Lower lobe of right lung (tissue), 2 donors: ENCODE data around the gene WBP1. TPM values are rescaled to one million over a fixed set of nuclear protein-coding genes. Genes with fewer than 3 reads are reported as not detected.
A peak's percentile ranks its signal among the peaks of the same experiment; 100 is the strongest.
"Not testable (repeated sequence)": the region's sequence is repeated elsewhere in the genome, so short reads cannot be mapped to it uniquely, and the experiment has no call there.

ENCODE experiments used
- ATAC-seq, 2 donors: fragments of 200-7000 bp; cut with Tn5 transposase; one replicate each; pipeline ENCODE4 v1.9.1; 2020 to 2022; ENCODE audit warnings: mild to moderate bottlenecking in 2 of 2, moderate library complexity in 2 of 2
- DNase-seq: peaks from one replicate; pipeline ENCODE4 v3.0.0-alpha.2; 2020
- H3K27ac ChIP-seq: fragments of 200-600 bp; one replicate; pipeline ENCODE4 v1.8.0; 2022
- H3K27me3 ChIP-seq: fragments of 200-600 bp; one replicate; pipeline ENCODE4 v1.8.0; 2022; ENCODE audit warnings: low read depth
- H3K36me3 ChIP-seq: fragments of 200-600 bp; one replicate; pipeline ENCODE4 v1.8.0; 2022; ENCODE audit warnings: mild to moderate bottlenecking
- H3K4me1 ChIP-seq: fragments of 200-600 bp; one replicate; pipeline ENCODE4 v1.8.0; 2022
- H3K4me3 ChIP-seq: fragments of 200-600 bp; one replicate; pipeline ENCODE4 v1.8.0; 2022; ENCODE audit warnings: mild to moderate bottlenecking
- H3K9me3 ChIP-seq: fragments of 200-600 bp; one replicate; pipeline ENCODE4 v1.8.0; 2022
- CTCF ChIP-seq: fragments of 200-600 bp; IDR thresholded peaks from one replicate; pipeline ENCODE4 v1.8.0; 2022; ENCODE audit warnings: antibody characterized with exemption, mild to moderate bottlenecking
- intact Hi-C: fragments of 100-400 bp; cut with DNase I; formaldehyde crosslinking; loops from one replicate; pipeline ENCODE4 v1.11.0; 2022
- total RNA-seq: library from RNA; stranded (reverse); fragmentation: NEBNext Ultra II Directional; extraction: Animal tissue kit (Norgen Biotek cat#: 25700); gene quantifications from one replicate; pipeline ENCODE4 v1.2.1, GENCODE V29; 2021
- donor health status: DM: no; HTN: yes; CAD: no; lungs with severe emphysema.

The WBP1 gene
- total RNA-seq, 1 donor from 2014 or later, result 60.1 TPM

GRCh38 chr2:74441690-74442482 lies 16.4 kb upstream of the WBP1 start, which contains the start of gene RTKN:
Gene RTKN, minus strand, starts transcription at chr2:74441937. Its CDS starts 121 bp downstream, at chr2:74441816.
- peaks cover 17% of the 10 kb centered on the region for H3K27me3 ChIP-seq

GRCh38 chr2:74442483-74443297 lies 15.5 kb upstream of the WBP1 start:
- H3K9me3 ChIP-seq, intact Hi-C loops, DNase-seq, ATAC-seq, H3K36me3 ChIP-seq: not testable (repeated sequence)
- peak overlapping the region; percentile 64 for H3K4me3 ChIP-seq
- peak overlapping the region; percentile 91 for H3K27ac ChIP-seq
- H3K27me3 ChIP-seq, result peaks cover 17% of the 10 kb centered on the region
- peaks cover 50% of the 10 kb centered on the region for H3K4me1 ChIP-seq

More at GRCh38 chr2:74441690-74442482, 16.4 kb upstream of the WBP1 start, which contains the start of gene RTKN:
- ATAC-seq (peak; percentile 85 to 87), DNase-seq (peak; percentile 79)
- TF ChIP-seq CTCF, result no peak
- H3K4me3 ChIP-seq, result peak within 1 kb of the TSS; percentile 64
- H3K36me3 ChIP-seq, result no peaks in the 10 kb centered on the region
- no peaks in the 10 kb centered on the region for H3K9me3 ChIP-seq
- peak within 1 kb of the TSS; percentile 91 for H3K27ac ChIP-seq
- H3K4me1 ChIP-seq, result peaks cover 54% of the 10 kb centered on the region
- intact Hi-C loops, result no loop called here

GRCh38 chr2:74444498-74445318 lies 13.5 kb upstream of the WBP1 start:
- no peak for DNase-seq
- TF ChIP-seq CTCF, result no peak

GRCh38 chr2:74447230-74447999 lies 10.8 kb upstream of the WBP1 start:
- TF ChIP-seq CTCF, result no peak
- DNase-seq (no peak), ATAC-seq (no peak)
- no peak overlapping the region for H3K4me3 ChIP-seq
- peaks cover 4% of the 10 kb centered on the region for H3K27me3 ChIP-seq
- intact Hi-C loops, result no loop called here
- no peaks in the 10 kb centered on the region for H3K36me3 ChIP-seq
- no peak overlapping the region for H3K27ac ChIP-seq
- H3K4me1 ChIP-seq, result peaks cover 7% of the 10 kb centered on the region
- no peaks in the 10 kb centered on the region for H3K9me3 ChIP-seq

More at GRCh38 chr2:74444498-74445318, 13.5 kb upstream of the WBP1 start:
- no peak for ATAC-seq
- H3K27ac ChIP-seq, result no peak overlapping the region
- intact Hi-C loops, result no loop called here
- H3K27me3 ChIP-seq, result peaks cover 17% of the 10 kb centered on the region
- H3K4me3 ChIP-seq, result no peak overlapping the region
- peaks cover 32% of the 10 kb centered on the region for H3K4me1 ChIP-seq
- H3K36me3 ChIP-seq, result no peaks in the 10 kb centered on the region
- no peaks in the 10 kb centered on the region for H3K9me3 ChIP-seq

GRCh38 chr2:74448771-74449170 lies 9.5 kb upstream of the WBP1 start:
- no peak for TF ChIP-seq CTCF
- Histone ChIP-seq H3K27me3 (no peaks in the 10 kb centered on the region), H3K27ac (no peak overlapping the region), H3K4me1 (peaks cover 5% of the 10 kb centered on the region), H3K4me3 (no peak overlapping the region), H3K9me3 (no peaks in the 10 kb centered on the region), H3K36me3 (no peaks in the 10 kb centered on the region)
- ATAC-seq (no peak), DNase-seq (no peak)
- intact Hi-C loops, result no loop called here
